ENCODE data around the gene CHAF1A. TPM values are rescaled to one million over a fixed set of nuclear protein-coding genes. Genes with fewer than 3 reads are reported as not detected.
A peak's percentile ranks its signal among the peaks of the same experiment; 100 is the strongest.

The CHAF1A gene
- total RNA-seq, 1 donor from 2014 or later = 6.3 TPM

GRCh38 chr19:4373013-4373367, 29.4 kb upstream of the CHAF1A start:
- H3K4me1 ChIP-seq (ENCODE audit: control insufficient read depth in 3 of 3, insufficient read depth in 3 of 3, low read length in 3 of 3) = peaks cover 98 to 99% (median 99%) of the 10 kb centered on the region in 3 donors
- H3K4me3 ChIP-seq (ENCODE audit: low read length in 3 of 3) = peak overlapping the region in 2 of 3 donors; percentile 5 to 22
- no peaks in the 10 kb centered on the region for H3K9me3 ChIP-seq (ENCODE audit: control insufficient read depth in 3 of 3, low read length in 3 of 3)
- peak overlapping the region; percentile 89 for H3K27ac ChIP-seq (ENCODE audit: low read depth, low read length)
- no peaks in the 10 kb centered on the region for H3K27me3 ChIP-seq (ENCODE audit: control insufficient read depth in 3 of 3, insufficient read depth in 3 of 3, low read length in 3 of 3)
- H3K36me3 ChIP-seq (ENCODE audit: control insufficient read depth in 3 of 3, insufficient read depth in 3 of 3, low read length in 3 of 3) = no peaks in the 10 kb centered on the region
- H3K9ac ChIP-seq (ENCODE audit: low read depth in 1 of 3, low read length in 3 of 3) = peak overlapping the region; percentile 43 to 69 (median 68)

- no peaks in the 10 kb centered on the region for H3K9me3 ChIP-seq (ENCODE audit: control insufficient read depth in 3 of 3, low read length in 3 of 3)
- H3K36me3 ChIP-seq (ENCODE audit: control insufficient read depth in 3 of 3, insufficient read depth in 3 of 3, low read length in 3 of 3) = no peaks in the 10 kb centered on the region
- no peaks in the 10 kb centered on the region for H3K27me3 ChIP-seq (ENCODE audit: control insufficient read depth in 3 of 3, insufficient read depth in 3 of 3, low read length in 3 of 3)
- H3K9ac ChIP-seq (ENCODE audit: low read depth in 1 of 3, low read length in 3 of 3) = peak overlapping the region; percentile 68 to 70 (median 69)
- peaks cover 98 to 100% (median 98%) of the 10 kb centered on the region in 3 donors for H3K4me1 ChIP-seq (ENCODE audit: control insufficient read depth in 3 of 3, insufficient read depth in 3 of 3, low read length in 3 of 3)
- peak overlapping the region in 2 of 3 donors; percentile 35 to 49 for H3K4me3 ChIP-seq (ENCODE audit: low read length in 3 of 3)
- peak overlapping the region; percentile 89 for H3K27ac ChIP-seq (ENCODE audit: low read depth, low read length)
These were observed 28.6 kb upstream of the CHAF1A start for GRCh38 chr19:4373601-4374497.

- H3K9me3 ChIP-seq (ENCODE audit: control insufficient read depth in 3 of 3, low read length in 3 of 3) = no peaks in the 10 kb centered on the region
- peak overlapping the region in 2 of 3 donors; percentile 27 to 35 for H3K4me3 ChIP-seq (ENCODE audit: low read length in 3 of 3)
- no peaks in the 10 kb centered on the region for H3K27me3 ChIP-seq (ENCODE audit: control insufficient read depth in 3 of 3, insufficient read depth in 3 of 3, low read length in 3 of 3)
- H3K27ac ChIP-seq (ENCODE audit: low read depth, low read length) = peak overlapping the region; percentile 89
- no peaks in the 10 kb centered on the region for H3K36me3 ChIP-seq (ENCODE audit: control insufficient read depth in 3 of 3, insufficient read depth in 3 of 3, low read length in 3 of 3)
- peaks cover 98 to 100% (median 98%) of the 10 kb centered on the region in 3 donors for H3K4me1 ChIP-seq (ENCODE audit: control insufficient read depth in 3 of 3, insufficient read depth in 3 of 3, low read length in 3 of 3)
- H3K9ac ChIP-seq (ENCODE audit: low read depth in 1 of 3, low read length in 3 of 3) = peak overlapping the region; percentile 68 to 70 (median 69)
These were observed 27.8 kb upstream of the CHAF1A start for GRCh38 chr19:4374498-4375163.

- H3K4me1 ChIP-seq (ENCODE audit: control insufficient read depth in 3 of 3, insufficient read depth in 3 of 3, low read length in 3 of 3) = peaks cover 98 to 100% (median 98%) of the 10 kb centered on the region in 3 donors
- H3K27me3 ChIP-seq (ENCODE audit: control insufficient read depth in 3 of 3, insufficient read depth in 3 of 3, low read length in 3 of 3) = no peaks in the 10 kb centered on the region
- peak overlapping the region in 2 of 3 donors; percentile 12 to 68 for H3K9ac ChIP-seq (ENCODE audit: low read depth in 1 of 3, low read length in 3 of 3)
- H3K4me3 ChIP-seq (ENCODE audit: low read length in 3 of 3) = peak overlapping the region in 1 of 3 donors; percentile 13
- H3K27ac ChIP-seq (ENCODE audit: low read depth, low read length) = peak overlapping the region; percentile 89
- H3K36me3 ChIP-seq (ENCODE audit: control insufficient read depth in 3 of 3, insufficient read depth in 3 of 3, low read length in 3 of 3) = no peaks in the 10 kb centered on the region
- H3K9me3 ChIP-seq (ENCODE audit: control insufficient read depth in 3 of 3, low read length in 3 of 3) = no peaks in the 10 kb centered on the region
These were observed 27.0 kb upstream of the CHAF1A start for GRCh38 chr19:4375164-4376027.

- Histone ChIP-seq H3K4me1 (ENCODE audit: control insufficient read depth in 3 of 3, insufficient read depth in 3 of 3, low read length in 3 of 3) (peaks cover 90 to 98% (median 95%) of the 10 kb centered on the region in 3 donors), H3K9ac (ENCODE audit: low read depth in 1 of 3, low read length in 3 of 3) (no peak overlapping the region), H3K36me3 (ENCODE audit: control insufficient read depth in 3 of 3, insufficient read depth in 3 of 3, low read length in 3 of 3) (no peaks in the 10 kb centered on the region), H3K27ac (ENCODE audit: low read depth, low read length) (peak overlapping the region; percentile 74), H3K9me3 (ENCODE audit: control insufficient read depth in 3 of 3, low read length in 3 of 3) (no peaks in the 10 kb centered on the region), H3K4me3 (ENCODE audit: low read length in 3 of 3) (no peak overlapping the region), H3K27me3 (ENCODE audit: control insufficient read depth in 3 of 3, insufficient read depth in 3 of 3, low read length in 3 of 3) (no peaks in the 10 kb centered on the region)
These were observed 26.3 kb upstream of the CHAF1A start for GRCh38 chr19:4376028-4376670.

GRCh38 chr19:4376671-4376990, 25.8 kb upstream of the CHAF1A start:
- peaks cover 86 to 93% (median 90%) of the 10 kb centered on the region in 3 donors for H3K4me1 ChIP-seq (ENCODE audit: control insufficient read depth in 3 of 3, insufficient read depth in 3 of 3, low read length in 3 of 3)

GRCh38 chr19:4376991-4377781, 25.3 kb upstream of the CHAF1A start:
- Histone ChIP-seq H3K27me3 (ENCODE audit: control insufficient read depth in 3 of 3, insufficient read depth in 3 of 3, low read length in 3 of 3) (no peaks in the 10 kb centered on the region), H3K9ac (ENCODE audit: low read depth in 1 of 3, low read length in 3 of 3) (peak overlapping the region; percentile 7 to 70 (median 24)), H3K9me3 (ENCODE audit: control insufficient read depth in 3 of 3, low read length in 3 of 3) (no peaks in the 10 kb centered on the region), H3K4me1 (ENCODE audit: control insufficient read depth in 3 of 3, insufficient read depth in 3 of 3, low read length in 3 of 3) (peaks cover 80 to 88% (median 85%) of the 10 kb centered on the region in 3 donors), H3K27ac (ENCODE audit: low read depth, low read length) (peak overlapping the region; percentile 74), H3K36me3 (ENCODE audit: control insufficient read depth in 3 of 3, insufficient read depth in 3 of 3, low read length in 3 of 3) (no peaks in the 10 kb centered on the region), H3K4me3 (ENCODE audit: low read length in 3 of 3) (peak overlapping the region in 2 of 3 donors; percentile 38 to 45)

More at GRCh38 chr19:4376671-4376990, 25.8 kb upstream of the CHAF1A start:
- H3K9me3 ChIP-seq (ENCODE audit: control insufficient read depth in 3 of 3, low read length in 3 of 3) = no peaks in the 10 kb centered on the region
- H3K4me3 ChIP-seq (ENCODE audit: low read length in 3 of 3) = no peak overlapping the region
- no peaks in the 10 kb centered on the region for H3K36me3 ChIP-seq (ENCODE audit: control insufficient read depth in 3 of 3, insufficient read depth in 3 of 3, low read length in 3 of 3)
- H3K27ac ChIP-seq (ENCODE audit: low read depth, low read length) = peak overlapping the region; percentile 74
- peak overlapping the region in 2 of 3 donors; percentile 24 to 70 for H3K9ac ChIP-seq (ENCODE audit: low read depth in 1 of 3, low read length in 3 of 3)
- H3K27me3 ChIP-seq (ENCODE audit: control insufficient read depth in 3 of 3, insufficient read depth in 3 of 3, low read length in 3 of 3) = no peaks in the 10 kb centered on the region

GRCh38 chr19:4378886-4379285, 23.6 kb upstream of the CHAF1A start:
- H3K27me3 ChIP-seq (ENCODE audit: control insufficient read depth in 3 of 3, insufficient read depth in 3 of 3, low read length in 3 of 3) = no peaks in the 10 kb centered on the region
- no peak overlapping the region for H3K4me3 ChIP-seq (ENCODE audit: low read length in 3 of 3)
- H3K36me3 ChIP-seq (ENCODE audit: control insufficient read depth in 3 of 3, insufficient read depth in 3 of 3, low read length in 3 of 3) = peaks cover 2 to 5% (median 4%) of the 10 kb centered on the region in 3 donors
- H3K9ac ChIP-seq (ENCODE audit: low read depth in 1 of 3, low read length in 3 of 3) = peak overlapping the region in 1 of 3 donors; percentile 11
- H3K9me3 ChIP-seq (ENCODE audit: control insufficient read depth in 3 of 3, low read length in 3 of 3) = no peaks in the 10 kb centered on the region
- peaks cover 63 to 71% (median 68%) of the 10 kb centered on the region in 3 donors for H3K4me1 ChIP-seq (ENCODE audit: control insufficient read depth in 3 of 3, insufficient read depth in 3 of 3, low read length in 3 of 3)
- peak overlapping the region; percentile 76 for H3K27ac ChIP-seq (ENCODE audit: low read depth, low read length)
